Activated B cell treated with CpG ODN at 0.5 μM for 24 hours (primary cell): Measurements from ENCODE around the gene PTPRT. TPM values are rescaled to one million over a fixed set of nuclear protein-coding genes. Genes with fewer than 3 reads are reported as not detected.

Source experiments
- ATAC-seq: fragments of 200-7000 bp; cut with Tn5 transposase; one replicate; pipeline ENCODE4 v1.10.0; 2021; ENCODE audit warnings: low read depth, mild to moderate bottlenecking, moderate library complexity
- CTCF ChIA-PET: fragments of 350-600 bp; sonication (Branson Sonifier 250); formaldehyde crosslinking; loops from one replicate; lab custom pipeline; 2021; ENCODE audit warnings: antibody characterized with exemption; lab: Charles Lee
- POLR2A ChIA-PET: fragments of 350-600 bp; sonication (Branson Sonifier 250); formaldehyde crosslinking; loops from one replicate; lab custom pipeline; 2021; ENCODE audit warnings: antibody characterized with exemption; lab: Charles Lee
- DNase-seq: peaks from one replicate; pipeline ENCODE4 v3.0.0; 2022
- H3K27ac Mint-ChIP-seq: one replicate; pipeline ENCODE4 v1.8.0; 2020; ENCODE audit warnings: mixed read lengths
- H3K27me3 Mint-ChIP-seq: one replicate; pipeline ENCODE4 v1.8.0; 2021; ENCODE audit warnings: mixed read lengths
- H3K36me3 Mint-ChIP-seq: one replicate; pipeline ENCODE4 v1.8.0; 2021; ENCODE audit warnings: low read depth, mixed read lengths
- H3K4me1 Mint-ChIP-seq: one replicate; pipeline ENCODE4 v1.8.0; 2021; ENCODE audit warnings: mixed read lengths
- H3K4me3 Mint-ChIP-seq: one replicate; pipeline ENCODE4 v1.8.0; 2020; ENCODE audit warnings: mild to moderate bottlenecking, mixed read lengths
- H3K9me3 Mint-ChIP-seq: one replicate; pipeline ENCODE4 v1.8.0; 2020; ENCODE audit warnings: mixed read lengths
- CTCF ChIP-seq: fragments of 200-600 bp; IDR thresholded peaks from one replicate; pipeline ENCODE4 v1.8.0; 2022; ENCODE audit warnings: antibody characterized with exemption, mild to moderate bottlenecking
- intact Hi-C: fragments of 100-400 bp; cut with micrococcal nuclease; formaldehyde crosslinking; loops from one replicate; pipeline ENCODE4 v1.15.1; 2024
- total RNA-seq: library from RNA; stranded (reverse); gene quantifications from 2 replicates; pipeline ENCODE4 v1.2.3, GENCODE V29; 2022

Gene PTPRT
- total RNA-seq, 1 donor from 2014 or later = not detected

- ChIA-PET CTCF (no interaction called here), POLR2A (no interaction called here)
- H3K4me1 Mint-ChIP-seq = no peaks in the 10 kb centered on the region
- H3K36me3 Mint-ChIP-seq = no peaks in the 10 kb centered on the region
- no peaks in the 10 kb centered on the region for H3K27me3 Mint-ChIP-seq
- H3K9me3 Mint-ChIP-seq = no peaks in the 10 kb centered on the region
- no peak for DNase-seq
- H3K27ac Mint-ChIP-seq = no peak overlapping the region
- H3K4me3 Mint-ChIP-seq = no peak overlapping the region
- intact Hi-C loops = no loop called here
- no peak for ATAC-seq
- TF ChIP-seq CTCF = no peak
These were observed 1071.1 kb downstream of the PTPRT start for GRCh38 chr20:42118409-42119125.

GRCh38 chr20:42118001-42118400 is 1071.7 kb downstream of the PTPRT start:
- no peaks in the 10 kb centered on the region for H3K27me3 Mint-ChIP-seq
- TF ChIP-seq CTCF = no peak
- POLR2A ChIA-PET = no interaction called here
- no peaks in the 10 kb centered on the region for H3K9me3 Mint-ChIP-seq
- intact Hi-C loops = no loop called here
- no peak for DNase-seq
- no peak for ATAC-seq
- H3K36me3 Mint-ChIP-seq = no peaks in the 10 kb centered on the region
- H3K27ac Mint-ChIP-seq = no peak overlapping the region
- no peak overlapping the region for H3K4me3 Mint-ChIP-seq
- CTCF ChIA-PET = no interaction called here
- no peaks in the 10 kb centered on the region for H3K4me1 Mint-ChIP-seq

GRCh38 chr20:42113236-42113635 is 1076.5 kb downstream of the PTPRT start:
- Mint-ChIP-seq H3K9me3 (no peaks in the 10 kb centered on the region), H3K4me3 (no peak overlapping the region), H3K27ac (no peak overlapping the region), H3K4me1 (no peaks in the 10 kb centered on the region), H3K27me3 (no peaks in the 10 kb centered on the region), H3K36me3 (no peaks in the 10 kb centered on the region)
- DNase-seq (no peak), ATAC-seq (no peak)
- intact Hi-C loops = no loop called here
- CTCF ChIA-PET = no interaction called here
- TF ChIP-seq CTCF = no peak
- POLR2A ChIA-PET = no interaction called here

- ATAC-seq (no peak), DNase-seq (no peak)
- H3K4me1 Mint-ChIP-seq = no peaks in the 10 kb centered on the region
- H3K27ac Mint-ChIP-seq = no peak overlapping the region
- H3K9me3 Mint-ChIP-seq = no peaks in the 10 kb centered on the region
- no peaks in the 10 kb centered on the region for H3K27me3 Mint-ChIP-seq
- ChIA-PET POLR2A (no interaction called here), CTCF (no interaction called here)
- H3K4me3 Mint-ChIP-seq = no peak overlapping the region
- no peaks in the 10 kb centered on the region for H3K36me3 Mint-ChIP-seq
- intact Hi-C loops = no loop called here
- TF ChIP-seq CTCF = no peak
These were observed 1077.5 kb downstream of the PTPRT start for GRCh38 chr20:42112161-42112560.

GRCh38 chr20:42111349-42111748 is 1078.4 kb downstream of the PTPRT start:
- no peaks in the 10 kb centered on the region for H3K36me3 Mint-ChIP-seq
- CTCF ChIA-PET = no interaction called here
- intact Hi-C loops = no loop called here
- no peaks in the 10 kb centered on the region for H3K9me3 Mint-ChIP-seq
- H3K27me3 Mint-ChIP-seq = no peaks in the 10 kb centered on the region
- H3K4me3 Mint-ChIP-seq = no peak overlapping the region
- DNase-seq (no peak), ATAC-seq (no peak)
- H3K27ac Mint-ChIP-seq = no peak overlapping the region
- TF ChIP-seq CTCF = no peak
- POLR2A ChIA-PET = no interaction called here
- H3K4me1 Mint-ChIP-seq = no peaks in the 10 kb centered on the region
